ENCODE measurements around the gene GFPT1.

- TF ChIP-seq EZH2 (IDR thresholded peaks at IDR 0.05) = no peak
- TF ChIP-seq POLR2AphosphoS5 (IDR thresholded peaks at IDR 0.05; ENCODE audit: borderline replicate concordance, low read depth, low read length) = no peak
- TF ChIP-seq FOXP2 (optimal IDR thresholded peaks at IDR 0.05; ENCODE audit: control extremely low read depth, extremely low read length, insufficient read depth) = no peak
Observed at GRCh38 chr2:69291004-69291650, 95.9 kb downstream of the GFPT1 start.
